ENCODE data around the gene CD48.

CD48 gene

DNA sequence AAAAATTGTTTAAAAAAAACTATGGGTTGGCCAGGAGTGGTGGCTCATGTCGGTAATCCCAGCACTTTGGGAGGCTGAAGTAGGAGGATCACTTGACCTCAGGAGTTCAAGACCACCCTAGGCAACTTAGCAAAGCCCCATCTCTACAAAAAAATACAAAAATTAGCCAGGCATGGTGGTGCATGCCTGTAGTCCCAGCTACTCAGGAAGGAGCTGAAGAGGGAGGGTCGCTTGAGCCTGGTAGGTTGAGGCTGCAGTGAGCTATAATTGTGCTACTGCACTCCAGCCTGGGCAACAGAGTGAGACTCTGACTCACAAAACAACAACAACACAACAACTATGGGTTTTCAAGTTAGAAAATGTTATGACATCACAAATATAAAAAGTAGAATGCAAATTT lies 43.8 kb upstream of the CD48 start:
- no peak overlapping the region for H3K4me3 ChIP-seq (ENCODE audit: control insufficient read depth, low read depth, low read length)
- no peak for DNase-seq (ENCODE audit: low read depth)
- TF ChIP-seq, protein P1, sequence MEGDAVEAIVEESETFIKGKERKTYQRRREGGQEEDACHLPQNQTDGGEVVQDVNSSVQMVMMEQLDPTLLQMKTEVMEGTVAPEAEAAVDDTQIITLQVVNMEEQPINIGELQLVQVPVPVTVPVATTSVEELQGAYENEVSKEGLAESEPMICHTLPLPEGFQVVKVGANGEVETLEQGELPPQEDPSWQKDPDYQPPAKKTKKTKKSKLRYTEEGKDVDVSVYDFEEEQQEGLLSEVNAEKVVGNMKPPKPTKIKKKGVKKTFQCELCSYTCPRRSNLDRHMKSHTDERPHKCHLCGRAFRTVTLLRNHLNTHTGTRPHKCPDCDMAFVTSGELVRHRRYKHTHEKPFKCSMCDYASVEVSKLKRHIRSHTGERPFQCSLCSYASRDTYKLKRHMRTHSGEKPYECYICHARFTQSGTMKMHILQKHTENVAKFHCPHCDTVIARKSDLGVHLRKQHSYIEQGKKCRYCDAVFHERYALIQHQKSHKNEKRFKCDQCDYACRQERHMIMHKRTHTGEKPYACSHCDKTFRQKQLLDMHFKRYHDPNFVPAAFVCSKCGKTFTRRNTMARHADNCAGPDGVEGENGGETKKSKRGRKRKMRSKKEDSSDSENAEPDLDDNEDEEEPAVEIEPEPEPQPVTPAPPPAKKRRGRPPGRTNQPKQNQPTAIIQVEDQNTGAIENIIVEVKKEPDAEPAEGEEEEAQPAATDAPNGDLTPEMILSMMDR (conservative IDR thresholded peaks at IDR 0.05; ENCODE audit: control insufficient read depth, insufficient read depth, low read depth, low read length) = no peak

DNA sequence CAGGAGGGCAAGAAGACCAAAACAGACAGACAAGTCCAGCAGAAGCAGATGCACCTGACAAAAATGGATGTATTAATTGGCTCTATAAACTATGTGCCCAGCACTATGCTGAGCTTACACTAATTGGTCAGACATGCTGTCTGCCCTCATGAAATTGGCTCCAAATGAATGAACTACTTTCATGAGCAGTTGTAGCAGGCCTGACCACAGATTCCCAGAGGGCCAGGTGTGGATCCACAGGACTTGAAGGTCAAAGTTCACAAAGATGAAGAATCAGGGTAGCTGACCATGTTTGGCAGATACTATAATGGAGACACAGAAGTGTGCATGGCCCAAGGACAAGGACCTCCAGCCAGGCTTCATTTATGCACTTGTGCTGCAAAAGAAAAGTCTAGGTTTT lies 42.0 kb upstream of the CD48 start:
- H3K4me3 ChIP-seq (ENCODE audit: control insufficient read depth, low read depth, low read length) = no peak overlapping the region
- TF ChIP-seq, protein P1 (conservative IDR thresholded peaks at IDR 0.05; ENCODE audit: control insufficient read depth, insufficient read depth, low read depth, low read length) = no peak
- DNase-seq (ENCODE audit: low read depth) = no peak

DNA sequence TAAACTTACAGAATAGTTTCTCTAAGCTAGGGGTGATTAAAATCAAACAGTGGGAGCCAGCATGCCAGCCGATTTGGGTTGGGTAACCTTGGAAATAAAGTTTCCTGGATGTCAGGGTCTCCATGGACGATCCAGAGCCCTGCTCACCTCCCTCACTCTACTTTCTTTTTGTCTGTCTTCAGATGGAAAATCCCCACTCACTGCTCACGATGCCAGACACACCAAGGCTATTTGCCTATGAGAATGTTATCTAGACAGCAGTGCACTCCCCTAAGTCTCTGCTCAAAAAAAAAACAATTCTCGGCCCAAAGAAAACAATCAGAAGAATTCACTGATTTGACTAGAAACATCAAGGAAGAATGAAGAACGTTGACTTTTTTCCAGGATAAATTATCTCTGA lies 41.3 kb upstream of the CD48 start:
- no peak for DNase-seq (ENCODE audit: low read depth)
- H3K4me3 ChIP-seq (ENCODE audit: control insufficient read depth, low read depth, low read length) = no peak overlapping the region
- TF ChIP-seq, protein P1 (conservative IDR thresholded peaks at IDR 0.05; ENCODE audit: control insufficient read depth, insufficient read depth, low read depth, low read length) = no peak

DNA sequence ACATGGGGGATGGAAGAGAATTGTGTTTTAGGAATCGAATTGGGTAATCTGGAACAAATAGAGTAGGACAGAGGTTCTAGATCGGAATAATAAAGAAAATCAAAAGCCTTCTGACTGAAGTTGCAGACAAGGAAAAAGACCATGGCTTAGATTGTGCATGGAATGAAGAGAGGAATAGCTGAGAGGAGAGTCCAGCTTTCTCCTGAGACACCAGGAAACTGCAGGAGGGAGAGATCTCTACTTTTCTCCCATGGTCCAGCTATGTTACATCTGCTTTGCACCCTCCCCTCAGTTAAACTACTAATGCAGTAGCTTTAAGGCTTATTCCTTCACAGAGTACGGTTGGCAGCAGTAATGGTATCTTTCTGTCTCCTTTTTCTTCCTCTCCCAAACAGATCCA lies 40.8 kb upstream of the CD48 start:
- H3K4me3 ChIP-seq (ENCODE audit: control insufficient read depth, low read depth, low read length) = no peak overlapping the region
- DNase-seq (ENCODE audit: low read depth) = no peak
- TF ChIP-seq, protein P1 (conservative IDR thresholded peaks at IDR 0.05; ENCODE audit: control insufficient read depth, insufficient read depth, low read depth, low read length) = no peak

DNA sequence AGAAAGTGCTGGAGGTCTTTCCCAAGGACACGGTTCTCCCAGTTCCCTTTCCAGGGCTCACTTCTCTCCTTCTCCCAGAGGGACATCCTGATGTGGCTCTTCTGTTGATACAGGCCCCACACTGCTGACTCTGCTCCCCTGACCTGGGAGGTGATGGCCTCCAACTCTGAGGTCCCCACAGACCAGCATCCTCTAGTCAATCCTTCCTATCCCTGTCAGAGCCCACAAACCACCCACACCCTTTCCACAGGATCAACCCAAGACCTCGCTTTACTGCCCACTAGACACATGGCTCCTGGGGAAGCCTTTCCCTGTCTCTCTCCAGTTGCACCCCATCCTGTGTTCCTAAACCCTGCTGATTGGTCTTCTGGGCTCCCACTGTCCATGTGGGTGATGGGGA lies 39.0 kb upstream of the CD48 start:
- no peak overlapping the region for H3K4me3 ChIP-seq (ENCODE audit: control insufficient read depth, low read depth, low read length)
- DNase-seq (ENCODE audit: low read depth) = no peak
- TF ChIP-seq, protein P1 (conservative IDR thresholded peaks at IDR 0.05; ENCODE audit: control insufficient read depth, insufficient read depth, low read depth, low read length) = no peak

DNA sequence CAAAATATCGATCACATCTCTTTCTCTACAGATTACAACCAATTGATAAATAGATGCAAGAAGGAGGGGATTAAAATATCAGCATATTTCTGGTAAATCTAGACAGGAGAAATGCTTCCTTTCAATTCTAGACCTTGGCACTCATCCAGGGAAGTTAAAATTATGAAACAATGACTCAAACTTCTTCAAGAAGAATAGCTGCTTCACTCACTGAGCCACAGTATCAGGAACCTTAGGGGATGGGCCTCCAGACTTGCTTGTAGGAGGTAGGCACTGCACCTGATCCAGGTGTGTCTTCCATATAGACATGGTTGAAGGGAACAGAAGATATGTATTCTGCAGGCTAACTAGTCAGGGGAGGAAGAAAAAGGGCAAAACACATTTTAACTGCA lies 37.3 kb upstream of the CD48 start:
- H3K4me3 ChIP-seq (ENCODE audit: control insufficient read depth, low read depth, low read length) = no peak overlapping the region
- DNase-seq (ENCODE audit: low read depth) = no peak
- TF ChIP-seq, protein P1 (conservative IDR thresholded peaks at IDR 0.05; ENCODE audit: control insufficient read depth, insufficient read depth, low read depth, low read length) = no peak

DNA sequence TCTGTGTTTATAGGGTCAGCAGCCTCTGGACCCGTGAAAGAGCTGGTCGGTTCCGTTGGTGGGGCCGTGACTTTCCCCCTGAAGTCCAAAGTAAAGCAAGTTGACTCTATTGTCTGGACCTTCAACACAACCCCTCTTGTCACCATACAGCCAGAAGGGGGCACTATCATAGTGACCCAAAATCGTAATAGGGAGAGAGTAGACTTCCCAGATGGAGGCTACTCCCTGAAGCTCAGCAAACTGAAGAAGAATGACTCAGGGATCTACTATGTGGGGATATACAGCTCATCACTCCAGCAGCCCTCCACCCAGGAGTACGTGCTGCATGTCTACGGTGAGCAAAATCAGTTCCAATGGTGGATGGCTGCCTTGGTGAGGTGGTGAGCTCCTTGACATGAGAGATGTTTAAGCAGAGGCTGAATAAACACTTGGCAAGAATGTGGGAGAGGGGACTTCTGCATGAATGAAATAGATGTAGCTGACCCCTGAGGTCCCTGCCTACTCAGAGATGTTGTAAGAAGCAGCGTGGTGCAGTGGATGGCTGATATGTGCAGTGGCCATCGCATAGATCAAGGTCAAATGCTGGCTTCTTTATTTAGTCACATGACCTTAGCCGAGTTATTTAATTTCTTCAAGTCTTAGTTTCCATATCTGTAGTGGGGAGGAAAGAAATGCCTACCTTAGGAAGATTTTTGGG lies 36.7 kb upstream of the CD48 start:
- no peak overlapping the region for H3K4me3 ChIP-seq (ENCODE audit: control insufficient read depth, low read depth, low read length)
- TF ChIP-seq, protein P1 (conservative IDR thresholded peaks at IDR 0.05; ENCODE audit: control insufficient read depth, insufficient read depth, low read depth, low read length) = peak; percentile 6
- peak; percentile 8 for DNase-seq (ENCODE audit: low read depth)
